Adrenal gland (tissue), 12 donors: ENCODE measurements around the gene FAM98B. TPM values are rescaled to one million over a fixed set of nuclear protein-coding genes. Genes with fewer than 3 reads are reported as not detected.

Source experiments
- DNase-seq, 7 donors: peaks; one replicate each; pipeline ENCODE4 v3.0.0-alpha.2; 2019 to 2020
- H3K27ac ChIP-seq, 5 donors: fragments of 200-600 bp; sonication (generic) in 4 of 5; 1 replicate in 3 of 5; 2 replicates in 2 of 5; pipeline versions ENCODE4 v1.5.1 to v1.8.0; 2016 to 2020; ENCODE audit warnings: mild to moderate bottlenecking in 1 of 5
- H3K27me3 ChIP-seq: fragments of 200-600 bp; 2 replicates; pipeline ENCODE4 v1.8.0; 2021
- H3K36me3 ChIP-seq, 2 donors: fragments of 200-600 bp; replicated peaks in 1 of 2; 1 replicate in 1 of 2; 2 replicates in 1 of 2; pipeline versions ENCODE4 v1.5.1 to v1.8.0; 2018 to 2022
- H3K4me1 ChIP-seq, 2 donors: fragments of 200-600 bp; replicated peaks in 1 of 2; 1 replicate in 1 of 2; 2 replicates in 1 of 2; pipeline versions ENCODE4 v1.5.1 to v1.8.0; 2018 to 2021
- H3K4me3 ChIP-seq, 4 donors: fragments of 200-600 bp; sonication (generic) in 3 of 4; one replicate each; pipeline ENCODE4 v1.5.1; 2016 to 2018
- H3K9me3 ChIP-seq, 3 donors: fragments of 200-600 bp; sonication (generic) in 1 of 3; replicated peaks in 1 of 3; 1 replicate in 2 of 3; 2 replicates in 1 of 3; pipeline versions ENCODE4 v1.5.1 to v1.8.0; 2016 to 2021
- CTCF ChIP-seq, 6 experiments: fragments of 450-650 bp in 4 of 6; fragments of 200-600 bp in 2 of 6; sonication (generic) in 1 of 6; IDR thresholded peaks; 1 replicate in 5 of 6; 2 replicates in 1 of 6; pipeline versions ENCODE4 v1.5.1 to v1.8.0; 2016 to 2021; ENCODE audit warnings: antibody characterized with exemption in 6 of 6, mild to moderate bottlenecking in 2 of 6, moderate library complexity in 1 of 6
- POLR2A ChIP-seq, 2 donors: fragments of 450-650 bp; IDR thresholded peaks; one replicate each; pipeline ENCODE4 v1.6.1; 2017; ENCODE audit warnings: antibody characterized with exemption in 2 of 2, mild to moderate bottlenecking in 2 of 2, moderate library complexity in 1 of 2
- WGBS, 4 donors: extraction: QIAGEN DNeasy Blood & Tissue Kit in 2 of 4; methylation state at CpG; one replicate each; pipeline versions ENCODE4 v1.1.5 to v1.1.7; 2013 to 2017; 5-methylcytosine and 5-hydroxymethylcytosine counted together
- intact Hi-C, 2 donors: fragments of 100-400 bp; cut with DNase I; formaldehyde crosslinking; loops; one replicate each; pipeline versions ENCODE4 v1.14.1 to v1.15.0; 2022 to 2023
- polyA plus RNA-seq, 3 donors: library from polyadenylated mRNA; stranded (reverse); fragments of 200-250 nt in 2 of 3; fragments of 350-450 nt in 1 of 3; fragmentation: Illumina TruSeq in 1 of 3; extraction: RNeasy Lipid Tissue Mini Kit (QIAGEN cat#74804) in 1 of 3; gene quantifications; one replicate each; pipeline ENCODE4 v1.2.3, GENCODE V29; 2013 to 2014
- total RNA-seq, 9 donors: library from RNA; depleted of rRNA in 4 of 9; stranded (reverse); fragments of >200 nt in 4 of 9; fragments of 120-200 nt in 1 of 9; fragmentation: NEBNext Ultra II Directional in 1 of 9; extraction: Animal tissue kit (Norgen Biotek cat#: 25700) in 1 of 9; gene quantifications; one replicate each; pipeline versions ENCODE4 v1.1.0 to v1.2.4, GENCODE V29; 2013 to 2023
- donor health status: healthy with polysubstance abuse.
- donor health status: Bipolar disorder and iron deficiency.
- donor health status: DM: yes; HTN: yes; CAD: no.
- donor health status: DM: no; HTN: no; CAD: no.
- donor health status: DM: no; HTN: no; CAD: no.
- donor health status: DM: yes; HTN: yes; CAD: no.

The FAM98B gene
- total and polyA plus RNA-seq, 12 donors, result 3.0 to 30.1 (median 12.3) TPM

GRCh38 chr15:38516626-38517025, 62.7 kb downstream of the FAM98B start:
- no peak for TF ChIP-seq CTCF (IDR thresholded peaks at IDR 0.05)
- TF ChIP-seq POLR2A (IDR thresholded peaks at IDR 0.05), result no peak
- Histone ChIP-seq H3K27me3 (peaks cover 4% of the 10 kb centered on the region), H3K9me3 (no peaks in the 10 kb centered on the region), H3K36me3 (no peaks in the 10 kb centered on the region), H3K27ac (no peak overlapping the region), H3K4me1 (no peaks in the 10 kb centered on the region), H3K4me3 (no peak overlapping the region)
- WGBS, 4 donors, result 75 to 82% (median 77%) methylated on average over 5 of the region's 5 CpGs
- intact Hi-C loops, result no loop called here
- no peak for DNase-seq

- H3K27me3 ChIP-seq, result peaks cover 4% of the 10 kb centered on the region
- no peaks in the 10 kb centered on the region for H3K4me1 ChIP-seq
- no peak for DNase-seq
- no peaks in the 10 kb centered on the region for H3K36me3 ChIP-seq
- intact Hi-C loops, result no loop called here
- TF ChIP-seq CTCF (IDR thresholded peaks at IDR 0.05) (no peak), POLR2A (IDR thresholded peaks at IDR 0.05) (no peak)
- WGBS, 4 donors, result 63 to 74% (median 68%) methylated on average over 2 of the region's 2 CpGs
- no peak overlapping the region for H3K27ac ChIP-seq
- no peaks in the 10 kb centered on the region for H3K9me3 ChIP-seq
- no peak overlapping the region for H3K4me3 ChIP-seq
Observed at GRCh38 chr15:38517312-38517975, 63.5 kb downstream of the FAM98B start.

- 80 to 87% (median 86%) methylated on average over 4 of the region's 4 CpGs for WGBS, 4 donors
- Histone ChIP-seq H3K9me3 (no peaks in the 10 kb centered on the region), H3K4me3 (no peak overlapping the region), H3K36me3 (no peaks in the 10 kb centered on the region), H3K27ac (no peak overlapping the region), H3K27me3 (peaks cover 4% of the 10 kb centered on the region), H3K4me1 (no peaks in the 10 kb centered on the region)
- DNase-seq, result no peak
- intact Hi-C loops, result no loop called here
- no peak for TF ChIP-seq CTCF (IDR thresholded peaks at IDR 0.05)
- no peak for TF ChIP-seq POLR2A (IDR thresholded peaks at IDR 0.05)
Observed at GRCh38 chr15:38518084-38518483, 64.2 kb downstream of the FAM98B start.

GRCh38 chr15:38520035-38520434, 66.1 kb downstream of the FAM98B start:
- no peaks in the 10 kb centered on the region for H3K9me3 ChIP-seq
- H3K27me3 ChIP-seq, result peaks cover 4% of the 10 kb centered on the region
- H3K4me1 ChIP-seq, result no peaks in the 10 kb centered on the region
- H3K36me3 ChIP-seq, result no peaks in the 10 kb centered on the region
- no peak for DNase-seq
- no peak overlapping the region for H3K27ac ChIP-seq
- 80 to 88% (median 86%) methylated on average over 3 of the region's 3 CpGs for whole genome bisulfite sequencing, 4 donors
- intact Hi-C loops, result no loop called here
- no peak overlapping the region for H3K4me3 ChIP-seq
- TF ChIP-seq CTCF (IDR thresholded peaks at IDR 0.05) (no peak), POLR2A (IDR thresholded peaks at IDR 0.05) (no peak)
